Activated naive CD4-positive, alpha-beta T cell treated with anti-CD3 and anti-CD28 coated beads, Interleukin-2, amount 50 U/mL, for 24 hours (primary cell): ENCODE data around the gene IAH1.

Source experiments
- H3K27ac Mint-ChIP-seq: one replicate; pipeline ENCODE4 v1.8.0; 2021; ENCODE audit warnings: mild to moderate bottlenecking, mixed read lengths
- H3K27me3 Mint-ChIP-seq: one replicate; pipeline ENCODE4 v1.8.0; 2021; ENCODE audit warnings: mixed read lengths
- H3K36me3 Mint-ChIP-seq: one replicate; pipeline ENCODE4 v1.8.0; 2021; ENCODE audit warnings: mixed read lengths
- H3K4me1 Mint-ChIP-seq: one replicate; pipeline ENCODE4 v1.8.0; 2021; ENCODE audit warnings: mixed read lengths
- H3K4me3 Mint-ChIP-seq: one replicate; pipeline ENCODE4 v1.8.0; 2021; ENCODE audit warnings: mild to moderate bottlenecking, mixed read lengths
- H3K9me3 Mint-ChIP-seq: one replicate; pipeline ENCODE4 v1.8.0; 2021; ENCODE audit warnings: mixed read lengths

The IAH1 gene

GRCh38 chr2:9463698-9464034 lies 10.7 kb upstream of the IAH1 start:
- no peak overlapping the region for H3K27ac Mint-ChIP-seq
- H3K9me3 Mint-ChIP-seq: no peaks in the 10 kb centered on the region
- H3K27me3 Mint-ChIP-seq: no peaks in the 10 kb centered on the region
- H3K36me3 Mint-ChIP-seq: peaks cover 10% of the 10 kb centered on the region
- no peaks in the 10 kb centered on the region for H3K4me1 Mint-ChIP-seq
- no peak overlapping the region for H3K4me3 Mint-ChIP-seq

- Mint-ChIP-seq H3K36me3 (peaks cover 8% of the 10 kb centered on the region), H3K27ac (no peak overlapping the region), H3K4me3 (no peak overlapping the region)
These were observed 9.2 kb upstream of the IAH1 start for GRCh38 chr2:9465170-9465569.

DNA sequence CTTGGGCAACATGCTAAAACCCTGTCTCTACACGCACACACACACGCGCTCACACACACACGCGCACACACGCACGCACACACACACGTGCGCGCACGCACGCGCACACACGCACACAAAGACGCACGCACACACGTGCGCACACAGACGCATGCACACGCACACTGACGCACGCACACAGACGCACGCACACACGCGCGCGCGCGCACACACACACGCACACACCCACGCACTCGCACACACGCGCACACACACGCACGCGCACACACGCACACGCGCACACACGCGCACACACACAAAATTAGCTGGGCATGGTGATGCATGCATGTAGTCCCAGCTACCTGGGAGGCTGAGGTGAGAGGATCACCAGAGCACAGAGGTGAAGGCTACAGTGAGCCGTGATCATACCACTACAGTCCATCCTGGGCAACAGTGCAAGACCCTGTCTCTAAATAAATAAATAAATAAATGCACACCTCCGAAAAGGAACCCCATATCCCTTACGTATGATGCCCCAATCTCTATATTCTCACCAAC lies 8.1 kb upstream of the IAH1 start:
- Mint-ChIP-seq H3K4me1 (no peaks in the 10 kb centered on the region), H3K27me3 (no peaks in the 10 kb centered on the region), H3K36me3 (peaks cover 4% of the 10 kb centered on the region), H3K9me3 (no peaks in the 10 kb centered on the region), H3K4me3 (no peak overlapping the region), H3K27ac (no peak overlapping the region)

More at GRCh38 chr2:9465170-9465569, 9.2 kb upstream of the IAH1 start:
- no peaks in the 10 kb centered on the region for H3K27me3 Mint-ChIP-seq
- H3K4me1 Mint-ChIP-seq: no peaks in the 10 kb centered on the region
- no peaks in the 10 kb centered on the region for H3K9me3 Mint-ChIP-seq

GRCh38 chr2:9467687-9468086 lies 6.7 kb upstream of the IAH1 start:
- H3K4me3 Mint-ChIP-seq: no peak overlapping the region
- H3K4me1 Mint-ChIP-seq: no peaks in the 10 kb centered on the region
- H3K27ac Mint-ChIP-seq: no peak overlapping the region
- no peaks in the 10 kb centered on the region for H3K9me3 Mint-ChIP-seq
- no peaks in the 10 kb centered on the region for H3K27me3 Mint-ChIP-seq
- H3K36me3 Mint-ChIP-seq: peaks cover 6% of the 10 kb centered on the region

GRCh38 chr2:9471206-9471605 lies 3.1 kb upstream of the IAH1 start:
- Mint-ChIP-seq H3K4me1 (peaks cover 14% of the 10 kb centered on the region), H3K27ac (no peak overlapping the region), H3K4me3 (no peak overlapping the region), H3K27me3 (no peaks in the 10 kb centered on the region), H3K9me3 (no peaks in the 10 kb centered on the region), H3K36me3 (peaks cover 8% of the 10 kb centered on the region)

GRCh38 chr2:9472511-9472910 lies 1.8 kb upstream of the IAH1 start:
- Mint-ChIP-seq H3K27ac (no peak overlapping the region), H3K4me1 (peaks cover 25% of the 10 kb centered on the region), H3K36me3 (peaks cover 9% of the 10 kb centered on the region), H3K27me3 (no peaks in the 10 kb centered on the region), H3K4me3 (peak overlapping the region; percentile 4), H3K9me3 (no peaks in the 10 kb centered on the region)

DNA sequence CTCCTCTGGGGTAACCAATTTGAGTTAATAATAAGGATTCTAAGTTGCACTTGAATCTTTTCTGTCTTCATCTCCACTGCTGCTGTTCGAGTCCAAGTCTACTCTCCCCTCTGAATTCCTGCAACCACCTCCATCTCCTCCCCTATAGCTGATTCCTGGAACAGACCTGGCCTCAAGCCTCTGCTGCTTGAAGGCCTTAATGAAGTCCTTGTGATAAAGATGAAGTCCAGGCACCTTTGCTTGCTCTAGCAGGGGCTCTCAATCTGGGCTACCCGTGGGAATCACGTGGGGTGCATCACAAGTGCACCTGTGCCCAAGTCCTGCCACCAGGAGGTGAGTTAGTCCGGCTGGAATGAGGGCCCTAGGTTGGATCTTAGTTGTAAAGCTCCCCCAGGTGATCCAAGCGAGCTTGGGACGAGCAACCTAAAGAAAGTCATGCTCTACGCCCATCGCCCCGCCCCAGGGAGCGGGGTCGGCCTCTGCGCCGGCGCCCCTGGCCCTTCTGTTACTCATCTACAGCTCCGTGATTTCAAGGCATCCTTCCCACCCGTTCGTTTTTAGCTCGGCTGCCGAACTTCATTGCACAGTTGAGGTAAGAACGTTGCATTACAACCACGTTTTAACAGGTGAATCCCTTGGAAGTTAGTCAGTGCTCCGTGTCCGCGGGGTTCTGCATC lies 905 bp upstream of the IAH1 start:
- Mint-ChIP-seq H3K9me3 (no peaks in the 10 kb centered on the region), H3K4me3 (peak overlapping the region; percentile 81)

GRCh38 chr2:9473985-9474360 lies 378 bp upstream of the IAH1 start:
- peaks cover 9% of the 10 kb centered on the region for H3K36me3 Mint-ChIP-seq
- H3K27ac Mint-ChIP-seq: peak overlapping the region; percentile 70
- H3K4me3 Mint-ChIP-seq: peak overlapping the region; percentile 81
- H3K4me1 Mint-ChIP-seq: peaks cover 38% of the 10 kb centered on the region
- no peaks in the 10 kb centered on the region for H3K27me3 Mint-ChIP-seq
- H3K9me3 Mint-ChIP-seq: no peaks in the 10 kb centered on the region

More for the DNA sequence above, 905 bp upstream of the IAH1 start:
- H3K4me1 Mint-ChIP-seq: peaks cover 34% of the 10 kb centered on the region
- H3K36me3 Mint-ChIP-seq: peaks cover 9% of the 10 kb centered on the region
- no peaks in the 10 kb centered on the region for H3K27me3 Mint-ChIP-seq
- H3K27ac Mint-ChIP-seq: peak overlapping the region; percentile 70

DNA sequence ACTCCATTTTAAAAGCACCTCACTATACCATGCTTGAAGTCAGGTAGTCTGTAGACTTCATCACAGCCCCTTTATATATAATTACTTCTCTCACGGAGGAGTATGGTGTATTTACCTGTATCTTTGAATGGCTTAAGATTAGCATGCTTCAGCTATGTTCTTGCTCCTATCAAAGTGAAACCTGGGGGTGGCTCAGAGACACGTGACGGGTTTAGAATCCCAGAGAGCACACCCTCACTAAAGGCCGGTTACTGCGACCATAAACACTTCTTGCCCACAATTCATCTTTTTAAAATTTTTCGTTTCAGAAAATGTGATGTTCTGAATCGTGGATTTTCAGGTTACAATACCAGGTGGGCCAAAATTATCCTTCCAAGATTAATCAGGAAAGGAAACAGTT lies 3.6 kb downstream of the IAH1 start:
- Mint-ChIP-seq H3K9me3 (no peaks in the 10 kb centered on the region), H3K4me1 (peaks cover 52% of the 10 kb centered on the region), H3K27ac (peak overlapping the region; percentile 17), H3K36me3 (peaks cover 9% of the 10 kb centered on the region), H3K4me3 (no peak overlapping the region), H3K27me3 (no peaks in the 10 kb centered on the region)

GRCh38 chr2:9478526-9478925 lies 4.2 kb downstream of the IAH1 start:
- no peaks in the 10 kb centered on the region for H3K9me3 Mint-ChIP-seq
- H3K4me3 Mint-ChIP-seq: no peak overlapping the region
- H3K27me3 Mint-ChIP-seq: no peaks in the 10 kb centered on the region
- peak overlapping the region; percentile 1 for H3K27ac Mint-ChIP-seq
- peaks cover 9% of the 10 kb centered on the region for H3K36me3 Mint-ChIP-seq
- peaks cover 46% of the 10 kb centered on the region for H3K4me1 Mint-ChIP-seq

- H3K4me1 Mint-ChIP-seq: peaks cover 46% of the 10 kb centered on the region
- H3K9me3 Mint-ChIP-seq: no peaks in the 10 kb centered on the region
- peak overlapping the region; percentile 84 for H3K27ac Mint-ChIP-seq
- no peak overlapping the region for H3K4me3 Mint-ChIP-seq
- peaks cover 9% of the 10 kb centered on the region for H3K36me3 Mint-ChIP-seq
- no peaks in the 10 kb centered on the region for H3K27me3 Mint-ChIP-seq
These were observed 5.8 kb downstream of the IAH1 start for GRCh38 chr2:9480157-9480556.

DNA sequence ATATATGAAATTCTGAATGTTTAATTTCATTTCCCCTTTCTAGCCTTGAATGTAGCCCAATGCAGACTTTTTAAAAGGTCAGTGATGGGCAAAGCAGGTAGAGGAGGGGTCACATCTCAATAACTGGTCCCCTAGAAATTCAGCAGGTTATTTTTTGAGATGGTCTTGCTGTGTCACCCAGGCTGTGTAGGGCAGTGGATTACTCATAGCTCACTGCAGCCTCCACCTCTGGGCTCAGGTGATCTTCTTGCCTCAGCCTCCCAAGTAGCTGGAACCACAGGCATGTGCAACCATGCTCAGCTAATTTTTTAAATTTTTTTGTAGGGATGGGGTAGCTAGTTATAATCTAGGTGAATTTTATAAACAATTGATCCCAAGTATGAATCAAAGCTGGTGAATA lies 8.8 kb downstream of the IAH1 start:
- H3K27me3 Mint-ChIP-seq: no peaks in the 10 kb centered on the region
- H3K27ac Mint-ChIP-seq: no peak overlapping the region
- H3K9me3 Mint-ChIP-seq: no peaks in the 10 kb centered on the region
- peaks cover 23% of the 10 kb centered on the region for H3K4me1 Mint-ChIP-seq
- H3K4me3 Mint-ChIP-seq: no peak overlapping the region
- H3K36me3 Mint-ChIP-seq: peaks cover 9% of the 10 kb centered on the region

DNA sequence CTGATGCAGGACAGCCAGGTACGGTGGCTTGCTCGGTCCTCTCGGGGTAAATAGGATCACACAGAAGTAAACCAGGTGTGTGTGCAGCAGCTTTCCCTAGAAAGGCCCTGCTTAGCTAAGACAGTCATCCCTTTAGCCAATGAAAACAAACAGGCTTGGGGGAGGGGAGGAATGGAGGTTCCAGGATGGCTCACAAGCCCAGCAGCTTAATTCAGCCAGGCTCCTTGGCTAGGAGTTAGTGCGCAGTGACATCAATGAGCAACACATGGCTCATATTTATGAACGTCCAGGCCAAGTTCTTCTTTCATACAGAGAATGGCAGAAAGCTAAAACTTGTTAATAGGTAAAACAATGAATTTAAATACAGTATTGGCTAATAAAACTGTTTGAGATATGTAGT lies 10.2 kb downstream of the IAH1 start:
- Mint-ChIP-seq H3K4me3 (no peak overlapping the region), H3K27me3 (no peaks in the 10 kb centered on the region), H3K4me1 (peaks cover 19% of the 10 kb centered on the region), H3K36me3 (peaks cover 9% of the 10 kb centered on the region), H3K27ac (no peak overlapping the region), H3K9me3 (no peaks in the 10 kb centered on the region)

GRCh38 chr2:9488583-9489547 lies 14.5 kb downstream of the IAH1 start:
- Mint-ChIP-seq H3K27ac (peak overlapping the region; percentile 57), H3K27me3 (no peaks in the 10 kb centered on the region), H3K9me3 (no peaks in the 10 kb centered on the region), H3K4me1 (peaks cover 19% of the 10 kb centered on the region), H3K36me3 (peaks cover 15% of the 10 kb centered on the region), H3K4me3 (peak overlapping the region; percentile 17)

DNA sequence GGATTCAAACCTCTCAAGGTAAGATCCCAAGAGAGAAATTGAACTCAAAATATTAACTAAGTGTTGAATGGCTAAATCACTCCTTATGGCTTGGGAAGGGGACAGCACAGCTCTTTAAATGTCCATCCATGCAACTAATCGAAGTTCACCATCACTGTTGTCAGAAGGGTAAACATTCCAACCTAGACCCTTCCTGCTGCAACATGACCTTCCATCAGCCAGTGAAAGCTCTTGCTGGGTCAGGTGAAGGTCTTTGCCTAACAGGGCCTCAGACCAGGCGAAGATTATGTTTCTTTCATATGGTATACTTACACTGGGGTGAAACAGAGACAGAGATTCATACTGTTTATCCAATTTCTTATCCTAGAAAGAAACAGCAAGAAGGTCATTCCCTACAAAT lies 16.4 kb downstream of the IAH1 start:
- peaks cover 17% of the 10 kb centered on the region for H3K36me3 Mint-ChIP-seq
- H3K27ac Mint-ChIP-seq: peak overlapping the region; percentile 32

GRCh38 chr2:9492927-9493326 lies 18.6 kb downstream of the IAH1 start:
- Mint-ChIP-seq H3K27me3 (no peaks in the 10 kb centered on the region), H3K4me3 (no peak overlapping the region), H3K27ac (peak overlapping the region; percentile 68), H3K4me1 (peaks cover 33% of the 10 kb centered on the region), H3K36me3 (peaks cover 17% of the 10 kb centered on the region), H3K9me3 (no peaks in the 10 kb centered on the region)

More for the DNA sequence above, 16.4 kb downstream of the IAH1 start:
- Mint-ChIP-seq H3K4me3 (no peak overlapping the region), H3K27me3 (no peaks in the 10 kb centered on the region), H3K4me1 (peaks cover 28% of the 10 kb centered on the region), H3K9me3 (no peaks in the 10 kb centered on the region)
